ENCODE results near the gene PYCARD.
A peak's percentile ranks its signal among the peaks of the same experiment; 100 is the strongest.
"Not testable (repeated sequence)": the region's sequence is repeated elsewhere in the genome, so short reads cannot be mapped to it uniquely, and the experiment has no call there.

Gene PYCARD

GRCh38 chr16:31191697-31192428, 10.7 kb downstream of the PYCARD start:
- no peak overlapping the region for H3K27ac ChIP-seq
- no peak for DNase-seq (ENCODE audit: low read depth, low spot score)

- no peak overlapping the region for H3K27ac ChIP-seq
- no peak for DNase-seq (ENCODE audit: low read depth, low spot score)
Measured at GRCh38 chr16:31190818-31191444, 11.6 kb downstream of the PYCARD start.

GRCh38 chr16:31190061-31190460, 12.5 kb downstream of the PYCARD start:
- no peak overlapping the region for H3K27ac ChIP-seq
- DNase-seq (ENCODE audit: low read depth, low spot score): no peak

GRCh38 chr16:31189412-31189778, 13.2 kb downstream of the PYCARD start:
- no peak overlapping the region for H3K27ac ChIP-seq
- no peak for DNase-seq (ENCODE audit: low read depth, low spot score)

- no peak for DNase-seq (ENCODE audit: low read depth, low spot score)
- H3K27ac ChIP-seq: no peak overlapping the region
Measured at GRCh38 chr16:31188450-31189411, 13.8 kb downstream of the PYCARD start.

GRCh38 chr16:31187808-31188189, 14.8 kb downstream of the PYCARD start:
- DNase-seq (ENCODE audit: low read depth, low spot score): no peak
- no peak overlapping the region for H3K27ac ChIP-seq

- H3K27ac ChIP-seq: no peak overlapping the region
- DNase-seq (ENCODE audit: low read depth, low spot score): no peak
Measured at GRCh38 chr16:31186930-31187807, 15.4 kb downstream of the PYCARD start.

- no peak for DNase-seq (ENCODE audit: low read depth, low spot score)
- H3K27ac ChIP-seq: no peak overlapping the region
Measured at GRCh38 chr16:31186176-31186575, 16.4 kb downstream of the PYCARD start.

- no peak for DNase-seq (ENCODE audit: low read depth, low spot score)
- no peak overlapping the region for H3K27ac ChIP-seq
Measured at GRCh38 chr16:31185339-31185738, 17.2 kb downstream of the PYCARD start.

GRCh38 chr16:31184888-31185287, 17.7 kb downstream of the PYCARD start:
- no peak overlapping the region for H3K27ac ChIP-seq
- DNase-seq (ENCODE audit: low read depth, low spot score): no peak

GRCh38 chr16:31183432-31184428, 18.8 kb downstream of the PYCARD start:
- no peak overlapping the region for H3K27ac ChIP-seq
- no peak for DNase-seq (ENCODE audit: low read depth, low spot score)

- peak overlapping the region; percentile 81 for H3K27ac ChIP-seq
Measured at GRCh38 chr16:31182391-31182790, 20.2 kb downstream of the PYCARD start.

GRCh38 chr16:31181102-31181830, 21.3 kb downstream of the PYCARD start:
- DNase-seq (ENCODE audit: low read depth, low spot score): no peak
- peak overlapping the region; percentile 81 for H3K27ac ChIP-seq

More at GRCh38 chr16:31182391-31182790, 20.2 kb downstream of the PYCARD start:
- DNase-seq (ENCODE audit: low read depth, low spot score): no peak

GRCh38 chr16:31179747-31180459, 22.7 kb downstream of the PYCARD start, which contains the start of gene FUS:
FUS (plus strand) TSS chr16:31180139; CDS start chr16:31180215, 76 bp downstream.
- peak; percentile 51 for DNase-seq (ENCODE audit: low read depth, low spot score)
- H3K27ac ChIP-seq: peak within 1 kb of the TSS; percentile 81

GRCh38 chr16:31179219-31179746, 23.3 kb downstream of the PYCARD start:
- H3K27ac ChIP-seq: peak overlapping the region; percentile 81
- DNase-seq (ENCODE audit: low read depth, low spot score): no peak

- H3K27ac ChIP-seq: no peak overlapping the region
- peak; percentile 76 for DNase-seq (ENCODE audit: low read depth, low spot score)
Measured at GRCh38 chr16:31177136-31177535, 25.4 kb downstream of the PYCARD start.

- DNase-seq (ENCODE audit: low read depth, low spot score); H3K27ac ChIP-seq: not testable (repeated sequence)
Measured at GRCh38 chr16:31170048-31170447, 32.5 kb downstream of the PYCARD start.

Data from epithelial cell of prostate (primary cell).